ENCODE data around the gene MARCHF3. TPM values are rescaled to one million over a fixed set of nuclear protein-coding genes. Genes with fewer than 3 reads are reported as not detected.

Gene MARCHF3
- total RNA-seq, 4 donors from 2014 or later = 3.0 to 14.5 (median 4.6) TPM

- WGBS, 2 donors = 87 to 96% methylated on average over 2 of the region's 2 CpGs
- TF ChIP-seq CTCF (IDR thresholded peaks at IDR 0.05) = no peak
- no peak for TF ChIP-seq POLR2A (IDR thresholded peaks at IDR 0.05)
These were observed 73.4 kb downstream of the MARCHF3 start for GRCh38 chr5:126956991-126957390.

GRCh38 chr5:126954981-126955380 lies 75.4 kb downstream of the MARCHF3 start:
- H3K36me3 ChIP-seq = no peaks in the 10 kb centered on the region
- 93 to 97% methylated on average over 3 of the region's 3 CpGs for WGBS, 2 donors
- intact Hi-C loops (cut with DNase I) = no loop called here
- no peak overlapping the region for H3K27ac ChIP-seq
- H3K4me1 ChIP-seq = no peaks in the 10 kb centered on the region
- TF ChIP-seq CTCF (IDR thresholded peaks at IDR 0.05) (no peak), POLR2A (IDR thresholded peaks at IDR 0.05) (no peak)
- H3K9me3 ChIP-seq = no peaks in the 10 kb centered on the region
- H3K27me3 ChIP-seq = no peaks in the 10 kb centered on the region
- DNase-seq = no peak
- H3K4me3 ChIP-seq (replicated peaks in 1 of 3) = no peak overlapping the region

More at GRCh38 chr5:126956991-126957390, 73.4 kb downstream of the MARCHF3 start:
- H3K9me3 ChIP-seq = no peaks in the 10 kb centered on the region
- intact Hi-C loops (cut with DNase I) = no loop called here
- H3K27me3 ChIP-seq = no peaks in the 10 kb centered on the region
- H3K4me1 ChIP-seq = no peaks in the 10 kb centered on the region
- no peak overlapping the region for H3K27ac ChIP-seq
- no peak for DNase-seq
- H3K36me3 ChIP-seq = no peaks in the 10 kb centered on the region
- no peak overlapping the region for H3K4me3 ChIP-seq (replicated peaks in 1 of 3)

- no peaks in the 10 kb centered on the region for H3K4me1 ChIP-seq
- H3K36me3 ChIP-seq = no peaks in the 10 kb centered on the region
- no peaks in the 10 kb centered on the region for H3K27me3 ChIP-seq
- WGBS, 2 donors = 94% methylated on average over 2 of the region's 2 CpGs
- no peak overlapping the region for H3K4me3 ChIP-seq (replicated peaks in 1 of 3)
- no peak overlapping the region for H3K27ac ChIP-seq
- no peak for DNase-seq
- intact Hi-C loops (cut with DNase I) = no loop called here
- TF ChIP-seq POLR2A (IDR thresholded peaks at IDR 0.05) (no peak), CTCF (IDR thresholded peaks at IDR 0.05) (no peak)
- H3K9me3 ChIP-seq = no peaks in the 10 kb centered on the region
These were observed 76.7 kb downstream of the MARCHF3 start for GRCh38 chr5:126953640-126954039.

- no peaks in the 10 kb centered on the region for H3K36me3 ChIP-seq
- intact Hi-C loops (cut with DNase I) = no loop called here
- 79 to 96% methylated on average over 2 of the region's 2 CpGs for WGBS, 2 donors
- H3K27ac ChIP-seq = no peak overlapping the region
- no peaks in the 10 kb centered on the region for H3K27me3 ChIP-seq
- no peaks in the 10 kb centered on the region for H3K4me1 ChIP-seq
- no peak for DNase-seq
- TF ChIP-seq CTCF (IDR thresholded peaks at IDR 0.05) = no peak
- no peak for TF ChIP-seq POLR2A (IDR thresholded peaks at IDR 0.05)
- H3K4me3 ChIP-seq (replicated peaks in 1 of 3) = no peak overlapping the region
- H3K9me3 ChIP-seq = no peaks in the 10 kb centered on the region
These were observed 80.9 kb downstream of the MARCHF3 start for GRCh38 chr5:126949475-126949874.

- Histone ChIP-seq H3K4me3 (replicated peaks in 1 of 3) (no peak overlapping the region), H3K27ac (no peak overlapping the region), H3K9me3 (no peaks in the 10 kb centered on the region), H3K27me3 (no peaks in the 10 kb centered on the region), H3K4me1 (no peaks in the 10 kb centered on the region), H3K36me3 (no peaks in the 10 kb centered on the region)
- intact Hi-C loops (cut with DNase I) = no loop called here
- 96 to 99% methylated on average over 6 of the region's 6 CpGs for WGBS, 2 donors
- DNase-seq = no peak
- TF ChIP-seq POLR2A (IDR thresholded peaks at IDR 0.05) (no peak), CTCF (IDR thresholded peaks at IDR 0.05) (no peak)
These were observed 81.9 kb downstream of the MARCHF3 start for GRCh38 chr5:126948453-126948852.
